ENCODE data around the gene TAL1. TPM values are rescaled to one million over a fixed set of nuclear protein-coding genes. Genes with fewer than 3 reads are reported as not detected.

TAL1 gene
- total RNA-seq, 4 donors from 2014 or later = 3.0 to 4.2 (median 3.6) TPM

DNA sequence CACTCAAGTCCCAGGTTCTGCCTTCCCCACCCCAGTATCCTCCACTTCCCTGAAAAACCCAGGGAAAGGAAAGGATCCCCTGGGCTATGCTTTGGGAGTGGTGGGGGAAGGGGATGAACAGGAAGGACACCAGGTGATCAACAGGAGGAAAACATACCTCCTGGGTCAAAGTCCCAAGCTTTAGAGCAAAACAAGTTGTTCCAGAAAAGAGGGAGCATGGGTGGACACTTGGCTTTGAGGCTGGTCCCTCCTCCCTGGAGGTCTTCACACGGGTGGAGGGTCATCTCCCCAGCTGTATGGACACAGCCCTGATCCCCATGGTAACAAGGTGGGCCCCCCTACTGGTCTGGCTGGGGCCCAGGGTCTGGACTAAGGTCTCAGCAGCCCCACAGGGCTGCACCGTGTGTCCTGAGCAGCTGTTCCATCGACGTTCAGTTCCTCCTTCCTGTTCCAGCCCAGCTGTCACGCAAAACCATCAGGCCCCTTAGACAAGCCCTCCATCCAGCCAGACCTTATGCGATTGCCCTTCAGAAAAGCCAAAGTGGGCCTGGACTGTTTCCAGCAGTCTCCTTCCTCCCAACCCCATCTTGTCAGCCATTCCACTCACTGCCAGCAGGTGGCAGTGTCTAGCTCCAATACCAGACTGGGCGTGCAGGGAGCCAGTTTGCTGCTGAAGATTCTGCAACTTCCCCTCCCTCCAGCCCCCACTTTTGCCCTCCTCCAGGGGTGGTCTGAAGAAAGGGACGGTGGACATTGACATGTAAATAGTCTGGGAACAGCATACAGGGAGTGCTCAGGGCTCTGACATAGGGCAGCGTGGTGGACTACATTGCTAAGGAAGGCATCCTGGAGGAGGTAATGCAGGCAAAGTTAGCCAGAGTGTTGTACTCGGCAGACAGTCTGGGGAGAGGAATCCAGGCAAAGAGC is 39.3 kb downstream of the TAL1 start:
- Histone ChIP-seq H3K27ac (no peak overlapping the region), H3K4me1 (peaks cover 0 to 29% (median 8%) of the 10 kb centered on the region in 3 donors), H3K9me3 (no peaks in the 10 kb centered on the region), H3K4me3 (no peak overlapping the region), H3K27me3 (peaks cover 27% of the 10 kb centered on the region), H3K36me3 (no peaks in the 10 kb centered on the region)
- peak; percentile 18 for ATAC-seq
- WGBS, 2 donors (ENCODE audit: low coverage in 1 of 2) = 7 to 43% methylated on average over 2 to 5 of the region's 10 CpGs
- no peak for TF ChIP-seq POLR2A (IDR thresholded peaks at IDR 0.05)
- TF ChIP-seq, protein P1, sequence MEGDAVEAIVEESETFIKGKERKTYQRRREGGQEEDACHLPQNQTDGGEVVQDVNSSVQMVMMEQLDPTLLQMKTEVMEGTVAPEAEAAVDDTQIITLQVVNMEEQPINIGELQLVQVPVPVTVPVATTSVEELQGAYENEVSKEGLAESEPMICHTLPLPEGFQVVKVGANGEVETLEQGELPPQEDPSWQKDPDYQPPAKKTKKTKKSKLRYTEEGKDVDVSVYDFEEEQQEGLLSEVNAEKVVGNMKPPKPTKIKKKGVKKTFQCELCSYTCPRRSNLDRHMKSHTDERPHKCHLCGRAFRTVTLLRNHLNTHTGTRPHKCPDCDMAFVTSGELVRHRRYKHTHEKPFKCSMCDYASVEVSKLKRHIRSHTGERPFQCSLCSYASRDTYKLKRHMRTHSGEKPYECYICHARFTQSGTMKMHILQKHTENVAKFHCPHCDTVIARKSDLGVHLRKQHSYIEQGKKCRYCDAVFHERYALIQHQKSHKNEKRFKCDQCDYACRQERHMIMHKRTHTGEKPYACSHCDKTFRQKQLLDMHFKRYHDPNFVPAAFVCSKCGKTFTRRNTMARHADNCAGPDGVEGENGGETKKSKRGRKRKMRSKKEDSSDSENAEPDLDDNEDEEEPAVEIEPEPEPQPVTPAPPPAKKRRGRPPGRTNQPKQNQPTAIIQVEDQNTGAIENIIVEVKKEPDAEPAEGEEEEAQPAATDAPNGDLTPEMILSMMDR (IDR thresholded peaks at IDR 0.05) = peak in 3 of 4 experiments; percentile 81 to 94 (median 83)

DNA sequence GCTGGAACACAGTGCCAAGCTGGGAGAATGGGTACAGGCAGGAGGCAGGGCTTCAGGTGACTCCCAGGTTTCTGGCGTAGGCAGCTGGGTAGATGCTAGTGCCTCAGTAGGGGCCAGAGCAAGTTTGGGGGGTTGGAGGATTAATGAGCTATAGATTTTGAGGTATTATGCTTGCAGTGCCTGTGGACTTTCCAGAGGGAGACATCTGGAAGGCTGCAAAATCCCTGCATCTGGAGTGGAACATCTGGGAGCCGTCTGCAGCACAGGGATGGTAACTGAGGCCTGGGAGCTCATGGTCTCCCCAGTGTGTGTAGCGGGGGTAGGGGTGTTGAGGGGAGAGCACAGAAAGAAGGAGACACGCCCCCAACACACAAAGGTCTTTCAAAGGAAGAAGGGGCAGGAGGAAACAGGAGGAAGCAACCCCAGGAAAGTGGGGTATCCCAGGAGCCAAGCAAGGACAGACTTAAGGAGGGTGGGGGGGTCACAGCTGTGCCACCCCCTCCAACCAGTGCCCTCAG is 40.0 kb downstream of the TAL1 start:
- peaks cover 0 to 29% (median 8%) of the 10 kb centered on the region in 3 donors for H3K4me1 ChIP-seq
- no peak for ATAC-seq
- no peak overlapping the region for H3K4me3 ChIP-seq
- no peak for TF ChIP-seq POLR2AphosphoS5 (IDR thresholded peaks at IDR 0.05)
- TF ChIP-seq, protein P1 (IDR thresholded peaks at IDR 0.05) = no peak
- TF ChIP-seq EP300 (IDR thresholded peaks at IDR 0.05) = no peak
- TF ChIP-seq POLR2A (IDR thresholded peaks at IDR 0.05) = no peak
- no peak overlapping the region for H3K27ac ChIP-seq
- 61 to 75% methylated on average over 2 of the region's 4 CpGs for WGBS, 2 donors (ENCODE audit: low coverage in 1 of 2)
- H3K9me3 ChIP-seq = no peaks in the 10 kb centered on the region
- no peaks in the 10 kb centered on the region for H3K36me3 ChIP-seq
- peaks cover 20% of the 10 kb centered on the region for H3K27me3 ChIP-seq

DNA sequence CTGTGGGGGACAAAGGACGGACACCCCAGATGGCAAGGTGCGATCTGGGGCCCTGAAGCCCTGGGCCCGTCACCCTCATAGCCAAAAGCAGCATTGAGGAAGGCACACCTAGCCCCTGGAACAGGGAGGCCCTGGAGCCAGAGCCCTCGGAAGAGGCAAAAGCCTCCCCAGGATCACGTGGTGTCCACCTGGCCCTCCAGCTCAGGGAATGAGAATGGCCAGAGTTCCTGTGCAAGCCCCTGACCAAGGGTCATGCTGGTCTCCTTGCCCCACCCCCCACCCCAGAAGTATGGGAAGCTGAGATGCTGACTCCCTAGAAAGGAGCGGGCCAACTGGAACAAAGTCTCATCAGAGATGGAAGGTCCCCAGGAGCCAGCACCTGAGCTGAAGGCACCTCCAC is 41.2 kb downstream of the TAL1 start:
- Histone ChIP-seq H3K27ac (peak overlapping the region in 1 of 4 donors; percentile 69), H3K27me3 (peaks cover 12% of the 10 kb centered on the region), H3K4me3 (no peak overlapping the region), H3K36me3 (no peaks in the 10 kb centered on the region), H3K4me1 (peaks cover 0 to 29% (median 8%) of the 10 kb centered on the region in 3 donors), H3K9me3 (no peaks in the 10 kb centered on the region)
- no peak for ATAC-seq
- no CpG with 5 or more reads among the region's 6 CpGs for WGBS, 2 donors (ENCODE audit: low coverage in 1 of 2)
- no peak for TF ChIP-seq EP300 (IDR thresholded peaks at IDR 0.05)
- TF ChIP-seq, protein P1 (IDR thresholded peaks at IDR 0.05) = no peak
- TF ChIP-seq POLR2A (IDR thresholded peaks at IDR 0.05) = no peak
- TF ChIP-seq POLR2AphosphoS5 (IDR thresholded peaks at IDR 0.05) = no peak

DNA sequence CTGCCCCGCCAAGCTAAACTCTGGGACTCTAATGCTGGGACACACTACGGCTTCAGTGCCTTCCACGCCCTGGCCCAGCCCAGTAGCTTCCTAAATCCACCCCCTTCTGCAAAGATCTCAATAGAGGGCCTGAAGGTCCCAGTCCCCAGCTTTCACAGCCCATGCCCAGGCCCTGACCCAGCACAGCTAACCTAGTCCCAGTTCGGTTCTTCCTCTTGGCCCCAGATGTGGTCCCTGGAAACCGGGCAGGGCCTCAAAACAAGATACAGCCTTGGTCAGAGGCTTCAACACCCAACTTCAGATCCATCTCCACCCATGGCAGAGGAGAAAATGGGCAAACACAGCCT is 41.5 kb downstream of the TAL1 start:
- no peaks in the 10 kb centered on the region for H3K36me3 ChIP-seq
- no peaks in the 10 kb centered on the region for H3K9me3 ChIP-seq
- peaks cover 10% of the 10 kb centered on the region for H3K27me3 ChIP-seq
- H3K4me3 ChIP-seq = no peak overlapping the region
- TF ChIP-seq EP300 (IDR thresholded peaks at IDR 0.05) = no peak
- H3K27ac ChIP-seq = peak overlapping the region in 3 of 4 donors; percentile 15 to 69 (median 33)
- H3K4me1 ChIP-seq = peaks cover 0 to 29% (median 8%) of the 10 kb centered on the region in 3 donors
- 25 to 71% methylated on average over 3 to 4 of the region's 5 CpGs for WGBS, 2 donors (ENCODE audit: low coverage in 1 of 2)
- ATAC-seq = no peak

DNA sequence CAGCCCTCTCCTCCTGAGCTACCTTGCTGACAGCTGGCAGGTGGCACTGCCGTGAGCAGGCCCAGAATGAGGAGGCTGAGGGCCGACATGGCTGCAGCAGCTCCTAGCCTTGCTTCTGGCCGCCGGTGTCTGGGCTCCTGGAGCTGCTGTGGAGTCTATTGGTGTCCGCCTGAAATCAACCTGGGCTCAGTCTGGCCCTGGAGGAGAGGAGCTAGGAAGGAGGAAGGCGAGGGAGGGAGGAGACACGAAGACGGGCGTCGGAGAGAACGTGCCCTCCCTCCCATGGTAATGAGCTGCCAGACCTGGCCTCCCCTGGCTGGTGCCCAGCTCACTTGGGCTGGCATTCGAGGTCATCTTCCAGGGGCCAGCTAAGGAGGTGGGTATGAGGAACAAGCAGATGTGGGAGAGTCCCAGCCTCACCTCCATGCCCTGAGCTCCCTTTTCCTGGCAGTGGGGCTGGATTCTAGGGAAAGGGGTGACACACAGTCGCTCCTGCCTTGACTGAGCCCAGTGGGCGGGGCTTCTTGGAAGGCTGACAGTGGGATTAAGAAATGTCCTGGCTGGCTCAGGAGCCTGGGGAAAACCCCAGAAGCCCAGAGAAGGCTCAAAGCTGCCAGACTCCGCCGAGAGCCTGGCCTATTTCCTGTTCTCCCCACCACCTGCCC is 42.0 kb downstream of the TAL1 start, which contains the start of gene PDZK1IP1:
TSS of gene PDZK1IP1 (minus strand) at position 193 of the 665 bp plus-strand sequence. CDS start at position 89, 104 bp downstream.
- Histone ChIP-seq H3K9me3 (no peaks in the 10 kb centered on the region), H3K27me3 (peaks cover 6% of the 10 kb centered on the region), H3K4me1 (peaks cover 0 to 29% (median 8%) of the 10 kb centered on the region in 3 donors), H3K4me3 (no peak within 1 kb of the TSS), H3K36me3 (no peaks in the 10 kb centered on the region), H3K27ac (peak within 1 kb of the TSS in 3 of 4 donors; percentile 15 to 69 (median 33))
- 35% methylated on average over 5 of the region's 16 CpGs; no CpG with 5 or more reads in 1 of the 2 donors for WGBS, 2 donors (ENCODE audit: low coverage in 1 of 2)
- TF ChIP-seq EP300 (IDR thresholded peaks at IDR 0.05) (no peak), POLR2AphosphoS5 (IDR thresholded peaks at IDR 0.05) (peak; percentile 81)
- peak; percentile 93 for ATAC-seq

Data from gastroesophageal sphincter (tissue), 4 donors.